Measurements from ENCODE around the gene ABHD14A.

The ABHD14A gene

GRCh38 chr3:51941463-51941797 lies 33.4 kb upstream of the ABHD14A start:
- Mint-ChIP-seq H3K9me3 (no peaks in the 10 kb centered on the region), H3K4me3 (peak overlapping the region; percentile 87 to 94 (median 93))

GRCh38 chr3:51941798-51942602 lies 32.9 kb upstream of the ABHD14A start, which contains the start of the genes PARP3 and RRP9:
Gene PARP3 (plus strand): TSS chr3:51942363. CDS start chr3:51943356, 993 bp downstream.
Gene RRP9 (minus strand): TSS chr3:51941904. CDS start chr3:51941867, 37 bp downstream.
- H3K27me3 Mint-ChIP-seq (ENCODE audit: low read depth): no peaks in the 10 kb centered on the region
- H3K9me3 Mint-ChIP-seq: no peaks in the 10 kb centered on the region
- H3K36me3 Mint-ChIP-seq (ENCODE audit: low read depth): peaks cover 9% of the 10 kb centered on the region
- peak; percentile 100 for TF ChIP-seq CTCF (IDR thresholded peaks at IDR 0.05; ENCODE audit: unreplicated experiment in 3 of 3)
- H3K27ac Mint-ChIP-seq: peak within 1 kb of the TSS; percentile 71 to 90 (median 86)
- H3K4me1 Mint-ChIP-seq: peaks cover 25% of the 10 kb centered on the region
- peak within 1 kb of the TSS; percentile 87 to 94 (median 93) for H3K4me3 Mint-ChIP-seq

More at GRCh38 chr3:51941463-51941797, 33.4 kb upstream of the ABHD14A start:
- Mint-ChIP-seq H3K4me1 (peaks cover 25% of the 10 kb centered on the region), H3K27ac (peak overlapping the region in 1 of 3 experiments; percentile 39), H3K36me3 (ENCODE audit: low read depth) (peaks cover 13% of the 10 kb centered on the region), H3K27me3 (ENCODE audit: low read depth) (no peaks in the 10 kb centered on the region)
- no peak for TF ChIP-seq CTCF (IDR thresholded peaks at IDR 0.05; ENCODE audit: unreplicated experiment in 3 of 3)

GRCh38 chr3:51942603-51943450 lies 32.0 kb upstream of the ABHD14A start:
- peaks cover 25% of the 10 kb centered on the region for H3K4me1 Mint-ChIP-seq
- H3K27ac Mint-ChIP-seq: peak overlapping the region; percentile 71 to 90 (median 86)
- H3K36me3 Mint-ChIP-seq (ENCODE audit: low read depth): peaks cover 4% of the 10 kb centered on the region
- H3K27me3 Mint-ChIP-seq (ENCODE audit: low read depth): no peaks in the 10 kb centered on the region
- no peaks in the 10 kb centered on the region for H3K9me3 Mint-ChIP-seq
- no peak for TF ChIP-seq CTCF (IDR thresholded peaks at IDR 0.05; ENCODE audit: unreplicated experiment in 3 of 3)
- H3K4me3 Mint-ChIP-seq: peak overlapping the region; percentile 87 to 94 (median 93)

- Mint-ChIP-seq H3K27me3 (ENCODE audit: low read depth) (no peaks in the 10 kb centered on the region), H3K27ac (peak overlapping the region in 1 of 3 experiments; percentile 32), H3K9me3 (no peaks in the 10 kb centered on the region), H3K4me1 (peaks cover 25% of the 10 kb centered on the region), H3K36me3 (ENCODE audit: low read depth) (peaks cover 4% of the 10 kb centered on the region), H3K4me3 (peak overlapping the region in 1 of 3 experiments; percentile 24)
- no peak for TF ChIP-seq CTCF (IDR thresholded peaks at IDR 0.05; ENCODE audit: unreplicated experiment in 3 of 3)
Measured at GRCh38 chr3:51943451-51944391, 31.1 kb upstream of the ABHD14A start.

GRCh38 chr3:51944451-51945021 lies 30.3 kb upstream of the ABHD14A start:
- H3K27ac Mint-ChIP-seq: no peak overlapping the region
- peaks cover 4% of the 10 kb centered on the region for H3K36me3 Mint-ChIP-seq (ENCODE audit: low read depth)
- H3K4me1 Mint-ChIP-seq: peaks cover 19% of the 10 kb centered on the region
- no peak for TF ChIP-seq CTCF (IDR thresholded peaks at IDR 0.05; ENCODE audit: unreplicated experiment in 3 of 3)
- no peaks in the 10 kb centered on the region for H3K27me3 Mint-ChIP-seq (ENCODE audit: low read depth)
- H3K4me3 Mint-ChIP-seq: no peak overlapping the region
- no peaks in the 10 kb centered on the region for H3K9me3 Mint-ChIP-seq
